Endothelial cell of umbilical vein (primary cell): Measurements from ENCODE around the gene MGST3. TPM values are rescaled to one million over a fixed set of nuclear protein-coding genes. Genes with fewer than 3 reads are reported as not detected.
"Not testable (repeated sequence)": the region's sequence is repeated elsewhere in the genome, so short reads cannot be mapped to it uniquely, and the experiment has no call there.

ENCODE experiments used
- BruUV-seq: library from RNA; stranded (reverse); fragments of 400-500 nt; replicated peaks from 2 replicates; lab custom pipeline; 2021; lab: Mats Ljungman, UMichigan
- CTCF ChIA-PET: fragments of 300-600, 350-600 bp; sonication (Branson Sonifier 250); formaldehyde crosslinking; loops from one replicate; lab custom pipeline; 2021; ENCODE audit warnings: antibody characterized with exemption, inconsistent platforms; lab: Charles Lee
- POLR2A ChIA-PET: fragments of 300-600, 350-600 bp; sonication (Branson Sonifier 250); formaldehyde crosslinking; loops from one replicate; lab custom pipeline; 2021; ENCODE audit warnings: antibody characterized with exemption, inconsistent platforms; lab: Charles Lee
- DNase-seq: peaks from one replicate; pipeline ENCODE4 v3.0.0-alpha.2; 2011; ENCODE audit warnings: low read depth, low spot score
- FAIRE-seq: peaks from 2 replicates; lab custom pipeline; 2011; peaks lifted over from hg19 to GRCh38; lab: Jason Lieb, UNC
- H2AFZ ChIP-seq: 2 replicates; pipeline ENCODE4 v1.6.0; 2012; ENCODE audit warnings: low read depth, low read length, control low read depth, inconsistent platforms
- H3K27ac ChIP-seq: 2 replicates; pipeline ENCODE4 v1.5.1; 2011; ENCODE audit warnings: low read depth, mild to moderate bottlenecking, control low read depth, low read length, moderate library complexity; ENCODE audit not compliant: insufficient read depth
- H3K27me3 ChIP-seq, 2 experiments: 2 replicates each; pipeline versions ENCODE4 v1.6.0 to v1.6.1; 2011; ENCODE audit warnings: low read length in 2 of 2, mixed read lengths in 1 of 2; ENCODE audit not compliant: control insufficient read depth in 2 of 2, insufficient read depth in 2 of 2
- H3K36me3 ChIP-seq, 2 experiments: 2 replicates in 1 of 2; 3 replicates in 1 of 2; pipeline ENCODE4 v1.5.1; 2011; ENCODE audit warnings: low read length in 2 of 2, mild to moderate bottlenecking in 1 of 2, moderate library complexity in 1 of 2; ENCODE audit not compliant: control insufficient read depth in 2 of 2, insufficient read depth in 2 of 2; ENCODE audit errors: extremely low read depth in 1 of 2
- H3K4me1 ChIP-seq: 3 replicates; pipeline ENCODE4 v1.5.1; 2011; ENCODE audit warnings: mild to moderate bottlenecking, low read length; ENCODE audit not compliant: control insufficient read depth, insufficient read depth; ENCODE audit errors: extremely low read depth
- H3K4me2 ChIP-seq: 2 replicates; pipeline ENCODE4 v1.6.1; 2011; ENCODE audit warnings: low read length, control low read depth, mixed read lengths; ENCODE audit not compliant: insufficient read depth
- H3K4me3 ChIP-seq, 3 experiments: fragments of 200-600 bp in 1 of 3; sonication (generic), shearing (Covaris generic) in 1 of 3; replicated peaks in 1 of 3; 2 replicates each; pipeline ENCODE4 v1.5.1; 2011 to 2016; ENCODE audit warnings: control low read depth in 3 of 3, low read length in 3 of 3, mild to moderate bottlenecking in 2 of 3, inconsistent platforms in 1 of 3, low read depth in 1 of 3, moderate library complexity in 1 of 3; ENCODE audit not compliant: insufficient read depth in 1 of 3
- H3K79me2 ChIP-seq: 2 replicates; pipeline ENCODE4 v1.6.0; 2012; ENCODE audit warnings: low read length, inconsistent platforms; ENCODE audit not compliant: control insufficient read depth, insufficient read depth
- H3K9ac ChIP-seq: replicated peaks from 2 replicates; pipeline ENCODE3; 2011; ENCODE audit warnings: low read length, control low read depth; ENCODE audit not compliant: insufficient read depth; ENCODE audit errors: extremely low read depth
- H3K9me1 ChIP-seq: replicated peaks from 3 replicates; pipeline ENCODE4 v1.6.0; 2011; ENCODE audit warnings: mild to moderate bottlenecking, low read length; ENCODE audit not compliant: control insufficient read depth, insufficient read depth; ENCODE audit errors: extremely low read depth
- H3K9me3 ChIP-seq: replicated peaks from 2 replicates; pipeline ENCODE4 v1.5.1; 2012; ENCODE audit warnings: low read length, inconsistent platforms; ENCODE audit not compliant: control insufficient read depth, insufficient read depth
- H4K20me1 ChIP-seq: replicated peaks from 2 replicates; pipeline ENCODE3; 2011; ENCODE audit warnings: mild to moderate bottlenecking, low read length; ENCODE audit not compliant: control insufficient read depth, insufficient read depth; ENCODE audit errors: extremely low read depth
- EZH2 ChIP-seq: IDR thresholded peaks from 2 replicates; pipeline ENCODE4 v1.6.1; 2012; ENCODE audit warnings: borderline replicate concordance, low read depth, mild to moderate bottlenecking, moderate library complexity, low read length, inconsistent platforms; ENCODE audit not compliant: severe bottlenecking
- FOS ChIP-seq: IDR thresholded peaks from 2 replicates; pipeline ENCODE4 v1.6.1; 2011; ENCODE audit warnings: mild to moderate bottlenecking, low read length, moderate library complexity, borderline replicate concordance; ENCODE audit not compliant: insufficient read depth
- GATA2 ChIP-seq: IDR thresholded peaks from 2 replicates; pipeline ENCODE4 v1.7.0; 2011; ENCODE audit warnings: low read depth, mild to moderate bottlenecking, moderate library complexity, mixed read lengths, low read length; ENCODE audit not compliant: insufficient read length, insufficient read depth
- POLR2A ChIP-seq: IDR thresholded peaks from 2 replicates; pipeline ENCODE4 v1.6.1; 2012; ENCODE audit warnings: low read depth, mild to moderate bottlenecking, control low read depth, low read length
- POLR2AphosphoS5 ChIP-seq: IDR thresholded peaks from 2 replicates; pipeline ENCODE4 v1.6.1; 2012; ENCODE audit warnings: low read depth, mild to moderate bottlenecking, control low read depth, low read length, moderate library complexity; ENCODE audit not compliant: insufficient read depth
- dilution Hi-C: fragments of 300-500 bp; cut with MboI; formaldehyde crosslinking; loops from one replicate; pipeline ENCODE4 v1.15.0; 2019; ENCODE audit warnings: low sequenced_read_pairs; ENCODE audit not compliant: extremely low pct_ligation_motif_present
- intact Hi-C: fragments of 100-400 bp; cut with micrococcal nuclease; formaldehyde crosslinking; loops from one replicate; pipeline ENCODE4 v1.10.0; 2022
- polyA plus RNA-seq, 4 experiments: library from polyadenylated mRNA; depleted of rRNA in 3 of 4; stranded (reverse) in 3 of 4; unstranded in 1 of 4; fragments of >200 nt; gene quantifications; 2 replicates each; pipeline versions ENCODE4 v1.2.1 to v1.2.3, GENCODE V29; 2011 to 2012; ENCODE audit warnings: missing spikeins in 1 of 4
- total RNA-seq: library from RNA; stranded (reverse); gene quantifications from 2 replicates; pipeline ENCODE4 v1.2.3, GENCODE V29; 2021
- TF ChIP-seq, protein P1 (sequence below): IDR thresholded peaks from 2 replicates; pipeline ENCODE4 v1.6.1; 2011; ENCODE audit not compliant: insufficient read depth, insufficient read length
- TF ChIP-seq, protein P2 (sequence below), 2 donors: IDR thresholded peaks; 1 replicate in 1 of 2; 2 replicates in 1 of 2; pipeline ENCODE4 v1.5.1; 2011; ENCODE audit warnings: low read length in 2 of 2, mild to moderate bottlenecking in 2 of 2, moderate library complexity in 2 of 2, control low read depth in 1 of 2, inconsistent platforms in 1 of 2, low read depth in 1 of 2; ENCODE audit not compliant: insufficient read depth in 1 of 2; ENCODE audit errors: extremely low read depth in 1 of 2

The MGST3 gene
- total and polyA plus RNA-seq, 2 donors (not counting 3 experiments of a cell fraction or from before 2014, with no cell fraction given): 164 to 288 TPM

GRCh38 chr1:165605246-165605645 lies 25.8 kb upstream of the MGST3 start:
- no TSS peak for BruUV-seq
- dilution Hi-C loops (no loop called here), intact Hi-C loops (loop anchor here (10.0 kb wide), 1 partner anchor 560 kb away; the partner anchor contains the start of gene FAM78B)
- Histone ChIP-seq H3K36me3 (no peaks in the 10 kb centered on the region), H3K9me3 (no peaks in the 10 kb centered on the region), H4K20me1 (no peaks in the 10 kb centered on the region), H3K4me2 (no peak overlapping the region), H3K79me2 (no peaks in the 10 kb centered on the region), H3K27ac (no peak overlapping the region), H3K4me3 (no peak overlapping the region), H2AFZ (no peak overlapping the region), H3K9ac (no peak overlapping the region), H3K4me1 (no peaks in the 10 kb centered on the region), H3K9me1 (no peaks in the 10 kb centered on the region), H3K27me3 (peaks cover 0 to 2% of the 10 kb centered on the region in 2 experiments)
- FAIRE-seq (no peak), DNase-seq (no peak)
- no peak for TF ChIP-seq FOS
- TF ChIP-seq POLR2A: no peak
- TF ChIP-seq EZH2: no peak
- TF ChIP-seq POLR2AphosphoS5: no peak
- TF ChIP-seq, protein P1, sequence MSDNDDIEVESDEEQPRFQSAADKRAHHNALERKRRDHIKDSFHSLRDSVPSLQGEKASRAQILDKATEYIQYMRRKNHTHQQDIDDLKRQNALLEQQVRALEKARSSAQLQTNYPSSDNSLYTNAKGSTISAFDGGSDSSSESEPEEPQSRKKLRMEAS: no peak
- TF ChIP-seq GATA2: no peak
- TF ChIP-seq, protein P2, sequence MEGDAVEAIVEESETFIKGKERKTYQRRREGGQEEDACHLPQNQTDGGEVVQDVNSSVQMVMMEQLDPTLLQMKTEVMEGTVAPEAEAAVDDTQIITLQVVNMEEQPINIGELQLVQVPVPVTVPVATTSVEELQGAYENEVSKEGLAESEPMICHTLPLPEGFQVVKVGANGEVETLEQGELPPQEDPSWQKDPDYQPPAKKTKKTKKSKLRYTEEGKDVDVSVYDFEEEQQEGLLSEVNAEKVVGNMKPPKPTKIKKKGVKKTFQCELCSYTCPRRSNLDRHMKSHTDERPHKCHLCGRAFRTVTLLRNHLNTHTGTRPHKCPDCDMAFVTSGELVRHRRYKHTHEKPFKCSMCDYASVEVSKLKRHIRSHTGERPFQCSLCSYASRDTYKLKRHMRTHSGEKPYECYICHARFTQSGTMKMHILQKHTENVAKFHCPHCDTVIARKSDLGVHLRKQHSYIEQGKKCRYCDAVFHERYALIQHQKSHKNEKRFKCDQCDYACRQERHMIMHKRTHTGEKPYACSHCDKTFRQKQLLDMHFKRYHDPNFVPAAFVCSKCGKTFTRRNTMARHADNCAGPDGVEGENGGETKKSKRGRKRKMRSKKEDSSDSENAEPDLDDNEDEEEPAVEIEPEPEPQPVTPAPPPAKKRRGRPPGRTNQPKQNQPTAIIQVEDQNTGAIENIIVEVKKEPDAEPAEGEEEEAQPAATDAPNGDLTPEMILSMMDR (IDR thresholded peaks at IDR 0.05; ENCODE audit: extremely low read depth in 1 of 2, insufficient read depth in 1 of 2, low read depth in 1 of 2, low read length in 2 of 2): no peak
- ChIA-PET POLR2A (no interaction called here), CTCF (interaction anchor here (1.6 kb wide), 1 partner anchor 238 kb away, joined by 3 read pairs; no protein-coding TSS in a partner anchor)

GRCh38 chr1:165606676-165607075 lies 24.4 kb upstream of the MGST3 start:
- CTCF ChIA-PET, H3K9ac ChIP-seq, H3K79me2 ChIP-seq, BruUV-seq, dilution Hi-C loops, DNase-seq, FAIRE-seq, H3K36me3 ChIP-seq, H3K27me3 ChIP-seq, H3K27ac ChIP-seq, H4K20me1 ChIP-seq, H3K9me3 ChIP-seq, H3K9me1 ChIP-seq, H2AFZ ChIP-seq, H3K4me3 ChIP-seq, POLR2A ChIA-PET, H3K4me2 ChIP-seq, H3K4me1 ChIP-seq: not testable (repeated sequence)
- intact Hi-C loops: loop anchor here (10.0 kb wide), 1 partner anchor 558 kb away; the partner anchor contains the start of gene FAM78B
